ENCODE data around the gene LGALS3BP.
"Not testable (repeated sequence)": the region's sequence is repeated elsewhere in the genome, so short reads cannot be mapped to it uniquely, and the experiment has no call there.

Gene LGALS3BP

DNA sequence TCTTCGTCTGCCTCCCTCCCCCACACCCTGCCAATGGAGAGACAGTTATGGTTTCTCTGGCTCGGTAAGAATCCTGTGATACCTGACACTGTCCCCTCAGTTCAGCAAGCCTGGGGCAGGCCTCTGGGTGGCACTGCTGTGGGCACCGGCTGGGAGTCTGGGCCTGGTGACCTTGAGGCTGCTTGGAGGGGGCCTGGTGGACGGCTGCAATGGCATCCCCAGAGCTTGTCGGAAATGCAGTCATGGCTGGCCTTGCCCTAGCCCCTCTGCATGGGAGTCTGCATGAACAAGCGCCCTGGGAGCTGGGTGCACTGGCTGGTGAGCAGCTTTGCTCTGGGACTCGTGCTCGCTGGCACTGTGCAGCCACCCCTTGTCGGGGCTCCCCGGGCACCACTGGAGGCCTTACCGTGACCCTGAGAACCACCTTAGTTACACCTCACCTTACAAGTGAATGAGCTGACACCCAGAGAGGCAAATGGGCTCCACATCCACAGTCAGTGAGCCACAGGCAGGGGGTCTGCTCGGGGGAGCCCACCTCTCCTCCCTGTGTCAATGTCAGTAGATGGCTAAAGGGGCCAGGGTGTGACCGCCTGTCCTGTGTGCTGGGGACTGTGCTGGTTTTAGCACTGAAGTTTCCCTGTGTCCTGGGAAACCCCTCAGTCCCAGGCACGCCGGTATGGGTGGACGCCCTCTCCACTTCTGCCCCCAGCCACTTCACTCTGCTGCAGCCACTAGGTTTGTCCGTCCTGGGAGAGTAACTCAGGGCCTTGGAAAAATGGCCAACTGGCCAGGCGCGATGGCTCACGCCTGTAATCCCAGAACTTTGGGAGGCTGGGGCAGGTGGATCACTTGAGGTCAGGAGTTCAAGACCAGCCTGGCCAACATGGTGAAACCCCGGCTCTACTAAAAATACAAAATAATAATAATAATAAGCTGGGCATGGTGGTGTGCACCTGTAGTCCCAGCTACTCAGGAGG lies 1.4 kb downstream of the LGALS3BP start:
- no peak for DNase-seq

DNA sequence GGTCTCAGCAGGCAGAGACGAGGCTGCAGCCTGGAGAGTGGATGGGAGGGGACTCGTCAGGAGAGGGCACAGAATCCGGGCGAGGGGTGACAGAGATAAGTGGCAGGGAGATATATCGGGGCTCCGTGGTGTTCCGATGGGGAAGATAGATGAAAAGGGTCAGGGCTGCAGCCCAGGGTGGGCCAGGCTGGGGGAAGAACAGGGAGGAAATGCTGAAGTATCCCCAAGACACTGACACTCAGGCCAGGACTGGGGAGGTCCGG lies 2.1 kb downstream of the LGALS3BP start:
- no peak for DNase-seq

DNA sequence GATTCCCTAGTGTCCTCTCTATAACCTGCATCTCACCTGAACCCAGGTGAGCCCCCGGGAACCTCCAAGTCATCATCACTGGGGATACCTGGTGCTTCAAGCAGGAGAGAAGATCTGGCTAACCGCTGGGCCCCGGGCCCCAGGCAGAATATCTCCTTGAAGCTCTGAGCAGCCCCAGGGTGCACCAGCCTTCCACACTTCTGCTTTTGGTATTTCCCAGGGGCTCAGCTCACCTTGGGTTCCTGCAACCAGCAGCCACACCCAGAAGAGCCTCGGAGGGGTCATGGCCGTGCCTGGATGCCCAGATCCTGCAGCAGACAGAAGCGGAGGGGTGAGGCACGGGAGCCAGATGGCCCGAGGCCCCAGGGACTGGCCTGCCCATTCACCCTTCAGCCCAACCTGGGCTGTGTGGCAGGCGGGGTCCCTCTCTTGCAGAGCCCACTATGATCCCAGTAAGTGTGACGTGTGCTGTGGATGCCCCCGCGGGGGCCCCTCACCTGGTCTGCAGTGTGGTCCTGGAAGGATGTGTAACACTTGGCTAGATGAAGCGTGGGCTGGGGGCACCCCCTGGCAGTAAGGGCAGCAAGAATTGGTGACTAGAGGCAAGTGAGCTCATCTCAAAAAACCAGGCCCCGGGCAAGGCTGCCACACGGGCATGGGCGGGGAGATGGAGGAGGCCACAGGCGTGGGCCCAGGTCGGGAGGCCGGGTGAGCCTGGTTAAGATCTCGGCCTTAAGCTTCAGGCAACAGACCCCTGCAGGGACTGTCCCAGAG lies 2.6 kb downstream of the LGALS3BP start:
- no peak for DNase-seq

DNA sequence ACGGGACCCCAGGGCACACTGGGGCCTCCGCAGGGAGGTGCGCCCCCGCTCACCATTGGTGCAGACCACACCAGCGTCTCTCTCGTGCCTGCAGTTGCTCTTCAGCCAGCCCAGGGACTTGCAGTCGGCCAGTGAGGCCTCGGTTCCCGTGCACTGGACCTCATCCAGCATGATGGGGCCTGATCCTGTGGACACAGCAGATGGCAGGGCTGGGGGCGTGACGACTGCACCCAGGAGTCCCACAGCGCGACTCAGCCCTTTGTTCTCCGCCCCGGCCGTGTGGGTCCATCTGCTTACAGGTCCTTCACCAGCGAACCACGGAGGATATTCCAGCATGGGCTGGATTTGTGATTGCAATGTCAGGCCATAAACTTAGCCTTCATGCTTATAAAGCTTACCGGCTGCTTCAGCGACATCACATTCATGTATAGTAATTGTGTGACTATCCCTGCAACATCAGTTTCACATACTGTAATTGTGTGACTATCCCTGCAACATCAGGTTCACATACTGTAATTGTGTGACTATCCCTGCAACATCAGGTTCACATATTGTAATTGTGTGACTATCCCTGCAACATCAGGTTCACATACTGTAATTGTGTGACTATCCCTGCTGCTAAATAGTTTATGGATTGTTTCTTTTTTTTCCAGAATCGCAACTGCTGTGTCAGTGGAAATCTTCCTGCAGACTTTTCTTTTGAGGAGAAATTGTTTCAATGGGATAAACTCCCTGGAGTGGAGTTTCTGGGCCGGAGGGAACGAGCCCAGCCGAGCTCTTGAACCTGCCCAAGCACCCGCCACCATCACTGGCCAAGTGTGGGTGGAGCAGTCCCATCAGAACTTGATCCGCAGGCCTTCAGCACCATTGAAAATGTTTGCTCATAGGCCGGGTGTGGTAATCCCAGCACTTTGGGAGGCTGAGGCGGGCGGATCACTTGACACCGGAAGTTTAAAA lies 4.8 kb downstream of the LGALS3BP start:
- DNase-seq: no peak

DNA sequence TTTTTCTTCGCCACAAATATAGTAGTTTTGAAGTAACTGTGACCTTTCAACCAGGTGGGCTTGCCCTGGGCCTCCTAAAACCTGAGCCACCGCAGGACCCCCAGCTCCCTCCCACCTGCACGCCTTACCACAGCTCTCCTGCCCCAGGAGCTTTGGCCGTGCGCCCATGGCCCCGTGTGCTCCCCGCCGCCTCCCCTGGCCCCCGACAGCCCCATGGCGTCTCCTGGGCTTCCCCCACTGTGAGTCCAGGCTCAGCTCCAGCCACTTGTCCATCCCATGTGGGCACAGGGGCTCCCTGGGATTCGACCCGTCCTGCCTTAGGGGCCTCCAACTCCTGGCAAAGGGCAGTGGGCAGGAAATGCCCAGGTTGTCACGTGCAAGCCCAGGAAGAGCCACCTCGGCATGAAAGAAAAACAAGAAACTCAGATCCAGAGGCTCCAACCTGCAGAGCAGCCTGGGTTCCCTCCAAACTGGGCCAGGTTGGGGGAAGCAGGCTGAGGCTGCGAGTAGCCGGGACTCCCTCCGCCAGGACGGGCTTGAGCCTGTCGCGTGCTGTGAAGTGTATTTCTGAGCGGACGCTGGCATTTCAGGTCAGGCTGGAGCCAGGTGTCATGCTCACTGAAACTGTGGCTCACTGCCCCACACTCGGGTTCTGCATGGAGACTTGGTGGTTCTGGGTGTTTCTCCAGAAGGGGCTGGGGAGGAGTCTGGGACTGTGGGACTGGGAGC lies 5.8 kb downstream of the LGALS3BP start:
- DNase-seq: no peak

DNA sequence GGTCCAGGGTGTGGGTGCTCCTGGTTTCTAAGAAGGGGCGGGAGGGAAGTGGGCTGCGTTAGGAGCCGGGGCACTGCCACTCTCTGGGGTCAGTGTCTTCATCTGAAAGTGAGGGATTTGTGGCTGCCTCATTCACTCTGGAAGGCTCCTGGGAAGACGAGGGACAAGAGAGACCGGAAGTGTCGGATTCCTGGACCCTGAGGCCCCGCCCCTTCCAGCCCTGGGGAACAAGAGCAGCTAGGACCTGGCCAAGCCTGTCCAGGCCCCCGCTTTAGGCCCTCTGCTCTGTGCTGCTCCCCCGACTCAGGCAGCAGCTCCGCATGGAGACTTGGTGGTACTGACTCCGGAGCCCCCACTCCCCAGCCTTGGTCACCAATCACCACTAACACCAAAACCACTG lies 6.5 kb downstream of the LGALS3BP start:
- no peak for DNase-seq

DNA sequence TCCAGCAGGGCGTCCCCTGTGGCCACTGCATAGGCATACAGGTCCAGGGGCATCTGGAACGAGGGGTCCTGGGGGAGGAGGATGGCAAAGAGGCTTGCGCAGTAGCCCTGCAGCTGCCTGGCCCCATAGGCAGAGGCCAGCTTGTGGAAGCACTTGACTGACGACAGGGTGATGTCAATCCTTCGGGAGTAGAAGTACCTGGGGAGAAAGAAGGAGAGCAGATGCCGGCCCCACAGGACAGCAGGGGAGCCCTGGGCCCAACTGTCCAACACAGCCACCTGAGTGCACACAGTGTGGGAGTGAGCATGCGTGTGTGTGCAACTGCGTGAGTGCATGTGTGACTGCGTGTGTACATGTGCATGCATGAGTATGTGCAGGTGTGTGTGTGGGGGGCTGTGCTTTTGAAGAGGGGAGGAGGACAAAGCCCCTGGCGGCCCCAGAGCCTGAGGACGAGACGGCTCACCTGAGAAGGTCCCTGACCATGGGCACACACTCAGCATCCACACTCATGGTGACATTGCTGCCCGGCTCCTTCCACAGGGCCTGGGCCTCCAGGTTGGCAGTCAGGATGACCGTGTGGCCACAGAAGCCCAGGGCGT lies 7.1 kb downstream of the LGALS3BP start:
- no peak for DNase-seq

DNA sequence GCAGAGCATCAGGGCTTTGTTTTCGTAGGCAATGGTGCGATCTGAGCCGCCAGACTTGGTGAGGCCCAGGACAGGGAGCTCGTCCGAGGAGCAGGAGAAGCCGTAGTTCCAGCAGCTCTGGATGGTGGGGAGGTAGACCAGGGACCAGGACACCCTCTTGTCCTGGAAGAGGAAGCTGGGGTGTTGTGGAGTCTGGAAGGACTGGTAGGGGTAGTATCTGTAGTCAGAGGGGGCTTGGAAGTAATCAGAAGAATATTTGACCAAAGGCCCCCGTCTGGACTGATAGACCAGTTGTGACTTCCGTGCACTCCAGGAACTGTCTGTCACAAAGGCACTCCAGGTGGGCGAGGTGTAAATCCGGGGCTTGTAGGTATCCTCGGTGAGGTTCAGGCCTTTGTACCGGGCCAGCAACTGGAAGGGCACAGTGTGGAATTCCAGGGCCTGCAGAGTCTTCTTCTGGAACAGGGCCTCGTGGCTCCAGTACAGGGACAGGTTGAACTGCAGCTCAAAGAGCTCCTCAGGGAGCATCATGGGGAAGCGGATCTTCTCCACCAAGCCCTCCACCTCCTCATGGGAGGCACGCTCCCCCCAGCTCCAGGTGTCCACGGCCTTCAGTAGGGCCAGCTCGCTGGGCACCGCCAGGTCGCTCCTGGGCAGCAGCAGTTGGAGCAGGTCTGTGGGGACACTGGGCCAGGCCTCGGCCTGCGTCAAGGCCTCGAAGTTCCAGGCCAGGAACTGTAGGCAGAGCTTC lies 7.8 kb downstream of the LGALS3BP start:
- no peak for DNase-seq

DNA sequence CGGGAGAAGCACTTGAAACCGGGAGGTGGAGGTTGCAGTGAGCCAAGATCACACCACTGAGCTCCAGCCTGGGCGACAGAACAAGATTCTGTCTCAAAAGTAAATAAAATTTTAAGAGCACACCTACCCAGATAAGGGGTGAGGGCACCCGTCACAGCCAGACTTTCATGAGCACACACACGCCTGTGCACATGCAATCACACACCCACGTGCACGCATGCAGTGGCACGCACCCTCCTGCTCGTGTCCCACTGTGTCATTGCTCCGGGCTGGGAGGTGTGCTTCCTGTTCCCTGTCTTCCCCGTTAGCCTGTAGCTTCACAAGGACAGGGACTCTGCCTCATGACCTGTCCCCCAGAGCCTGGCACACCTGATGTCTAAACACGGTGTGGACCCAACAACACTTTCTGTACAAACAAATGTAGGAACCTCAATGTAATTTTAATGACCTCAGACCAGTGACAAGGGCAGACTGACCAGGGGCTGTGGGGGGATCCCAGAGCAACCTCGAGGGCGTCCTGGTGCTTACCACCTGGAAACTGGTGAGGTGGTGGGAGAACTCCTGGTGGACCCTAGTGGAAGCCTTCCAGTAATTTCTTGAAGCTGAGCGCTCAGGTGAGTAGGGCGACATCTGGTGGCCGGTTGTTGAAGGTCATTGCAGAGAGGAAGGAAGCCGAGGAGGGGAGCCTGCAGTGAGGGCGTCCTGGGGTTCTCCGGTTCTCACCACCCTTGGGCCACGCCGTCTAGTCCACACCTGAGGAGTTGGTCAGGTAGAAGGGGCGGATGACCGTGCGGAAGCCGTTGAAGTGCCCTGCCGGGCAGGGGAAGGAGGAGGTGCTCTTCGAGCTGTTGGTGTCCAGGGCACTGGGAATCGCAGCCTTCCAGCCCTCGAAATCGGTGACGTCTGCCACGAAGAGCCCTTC lies 8.6 kb downstream of the LGALS3BP start:
- peak; percentile 56 for DNase-seq

DNA sequence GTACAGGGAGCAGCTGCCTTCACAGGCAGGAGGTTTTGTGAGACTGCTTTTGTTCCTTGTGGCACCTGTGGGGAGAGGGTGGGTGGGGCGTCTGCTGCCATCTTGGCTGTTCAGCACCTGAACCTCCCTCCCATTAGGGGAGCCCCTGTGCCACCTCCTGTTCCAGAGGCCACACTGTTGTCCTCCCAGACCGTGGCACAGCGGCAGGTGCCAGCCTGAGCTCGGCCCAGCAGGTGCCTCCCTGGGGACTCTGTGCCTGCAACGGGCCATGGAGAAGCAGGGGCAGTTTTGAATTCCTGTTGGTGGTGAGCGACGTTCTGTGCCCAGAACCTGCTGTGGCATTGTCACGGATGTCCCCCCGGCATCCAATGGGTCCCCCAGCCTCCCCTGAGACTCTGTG lies 9.9 kb downstream of the LGALS3BP start:
- no peak for DNase-seq

DNA sequence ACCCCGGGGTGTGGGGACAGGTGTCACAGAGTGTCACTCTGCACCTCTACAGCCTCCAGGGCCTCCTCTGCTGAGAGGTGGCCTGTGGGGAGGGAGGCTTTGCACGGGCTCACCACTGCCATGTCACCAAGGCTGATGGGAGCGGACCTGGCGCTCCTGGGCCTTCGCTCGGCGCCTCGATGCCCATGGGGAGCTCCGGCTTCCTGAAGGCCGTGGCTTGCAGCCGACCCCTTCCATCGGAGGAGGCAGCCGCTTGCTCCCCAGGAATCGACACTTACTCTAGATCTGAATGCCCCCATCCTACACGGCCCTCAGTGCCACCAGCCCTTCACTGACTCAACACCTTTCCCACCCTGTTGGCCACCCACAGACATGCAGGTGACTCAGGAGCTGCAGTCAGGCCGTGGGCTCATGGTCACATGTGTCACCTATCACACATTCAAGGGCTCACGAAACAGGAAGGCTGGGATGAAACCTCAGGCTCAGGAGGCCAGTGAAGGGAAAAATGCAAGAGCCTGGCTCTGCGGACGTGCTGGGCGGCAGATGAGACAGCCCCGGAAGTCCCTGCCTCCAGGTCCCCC lies 11.9 kb downstream of the LGALS3BP start:
- no peak for DNase-seq

DNA sequence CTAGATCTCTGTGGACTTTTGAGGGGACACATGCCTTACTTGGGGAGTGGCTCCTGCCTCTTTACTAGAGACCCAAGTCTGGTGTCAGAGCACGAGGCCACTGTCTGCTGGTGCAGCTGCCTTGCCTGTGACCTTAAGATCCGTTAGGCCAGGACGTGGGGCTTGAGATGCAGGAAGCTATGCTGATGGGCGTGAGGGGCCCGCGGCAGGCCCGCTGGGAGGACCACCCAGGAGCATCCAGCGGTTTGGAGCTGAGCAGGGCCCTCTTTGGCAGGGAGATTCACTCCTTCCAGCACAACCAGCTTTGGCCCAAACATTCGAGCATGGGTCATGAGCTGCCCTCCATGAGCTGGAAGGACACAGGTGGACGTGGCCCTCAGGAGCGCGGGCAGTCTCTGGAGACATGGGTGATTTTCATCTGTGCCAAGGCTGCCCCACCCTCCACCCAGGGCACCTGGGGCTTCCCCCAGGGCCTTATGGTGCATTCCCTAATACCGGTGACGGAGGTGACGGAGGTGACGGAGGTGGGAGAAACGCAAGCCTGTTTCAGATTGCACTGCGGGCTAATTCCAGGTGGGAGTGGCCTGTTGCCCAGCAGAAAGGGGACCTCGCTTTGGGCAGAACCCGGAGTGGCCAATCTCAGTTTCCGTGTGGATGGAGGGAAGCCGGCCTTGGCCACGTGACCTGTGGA lies 12.7 kb downstream of the LGALS3BP start:
- DNase-seq: no peak

DNA sequence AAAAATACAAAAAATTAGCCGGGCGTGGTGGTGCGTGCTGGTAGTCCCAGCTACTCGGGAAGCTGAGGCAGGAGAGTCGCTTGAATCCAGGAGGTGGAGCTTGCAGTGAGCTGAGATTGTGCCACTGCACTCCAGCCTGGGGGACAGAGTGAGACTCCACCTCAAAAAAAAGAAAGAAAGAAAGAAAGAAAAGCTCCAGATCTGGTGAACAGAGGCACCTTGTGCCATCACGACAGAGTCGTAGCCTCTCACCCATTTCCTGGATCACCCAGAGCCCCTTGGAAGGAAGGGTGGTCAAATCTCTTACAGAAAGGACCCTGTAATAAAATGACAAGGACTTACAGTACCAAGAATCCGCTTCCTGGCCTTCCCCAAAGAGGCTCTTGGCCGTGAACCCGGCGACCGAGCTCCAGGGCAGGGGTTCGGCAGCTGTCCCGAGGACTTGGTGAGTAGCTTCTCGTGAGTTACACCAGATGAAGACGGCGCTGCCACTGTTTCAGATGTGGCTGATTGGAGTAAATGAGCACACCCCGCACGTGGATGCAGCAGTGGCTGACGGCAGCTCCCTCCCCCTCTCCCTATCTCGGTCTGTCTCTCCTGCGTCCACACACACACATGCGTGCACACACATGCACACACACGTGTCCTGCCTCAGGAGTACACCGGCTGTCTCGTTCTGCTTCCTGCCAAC lies 13.5 kb downstream of the LGALS3BP start:
- no peak for DNase-seq

DNA sequence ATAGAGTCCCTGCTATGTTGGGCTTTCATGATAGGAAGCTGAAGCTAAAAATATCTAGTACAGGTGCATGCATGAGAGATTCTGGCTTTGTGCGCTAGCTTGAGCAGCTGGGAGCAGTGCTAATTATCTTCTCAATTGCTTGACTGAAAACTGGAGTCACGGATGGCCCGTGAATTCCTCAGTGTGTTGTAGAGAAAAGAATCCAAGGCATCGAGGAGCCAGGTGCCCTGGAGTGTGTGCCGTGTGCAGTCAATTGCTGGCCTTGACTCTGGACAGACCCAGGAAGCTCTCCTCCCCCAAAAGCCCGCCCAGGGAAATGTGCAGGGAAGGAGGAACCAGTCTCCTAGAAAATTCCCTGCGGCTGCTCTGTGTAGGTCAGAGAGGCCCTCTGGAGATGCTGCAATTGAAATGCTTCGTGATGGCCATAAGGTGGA lies 14.2 kb downstream of the LGALS3BP start:
- peak; percentile 71 for DNase-seq

DNA sequence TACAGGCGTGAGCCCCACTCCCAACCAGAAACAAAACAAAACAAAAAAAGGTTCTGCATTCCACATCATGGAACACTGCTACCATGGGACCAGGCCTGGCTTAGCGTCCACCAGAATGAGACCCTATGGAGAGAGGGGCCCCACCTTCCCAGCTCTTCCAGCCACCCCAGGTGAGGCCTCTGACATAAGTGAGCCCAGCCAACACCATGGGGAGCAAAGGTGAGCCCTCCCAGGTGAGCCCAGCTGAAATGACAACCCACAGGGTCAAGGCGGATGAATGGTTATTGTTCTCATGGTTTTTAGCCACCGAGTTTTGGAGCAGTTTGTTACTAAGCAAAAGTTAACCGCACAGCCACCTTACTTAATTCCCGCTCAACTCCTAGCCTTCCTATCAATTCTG lies 16.3 kb downstream of the LGALS3BP start:
- no peak for DNase-seq

DNA sequence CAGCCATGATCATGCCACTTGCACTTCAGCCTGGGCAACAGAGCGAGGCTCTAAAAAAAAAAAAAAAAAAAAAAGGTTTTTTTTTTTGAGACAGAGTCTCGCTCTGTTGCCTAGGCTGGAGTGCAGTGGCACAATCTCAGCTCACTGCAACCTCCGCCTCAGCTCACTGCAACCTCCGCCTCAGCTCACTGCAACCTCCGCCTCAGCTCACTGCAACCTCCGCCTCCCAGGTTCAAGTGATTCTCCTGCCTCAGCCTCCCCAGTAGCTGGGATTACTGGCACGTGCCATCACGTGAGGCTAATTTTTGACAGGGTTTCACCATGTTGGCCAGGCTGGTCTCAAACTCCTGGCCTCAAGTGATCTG lies 16.8 kb downstream of the LGALS3BP start:
- not testable (repeated sequence) for DNase-seq

DNA sequence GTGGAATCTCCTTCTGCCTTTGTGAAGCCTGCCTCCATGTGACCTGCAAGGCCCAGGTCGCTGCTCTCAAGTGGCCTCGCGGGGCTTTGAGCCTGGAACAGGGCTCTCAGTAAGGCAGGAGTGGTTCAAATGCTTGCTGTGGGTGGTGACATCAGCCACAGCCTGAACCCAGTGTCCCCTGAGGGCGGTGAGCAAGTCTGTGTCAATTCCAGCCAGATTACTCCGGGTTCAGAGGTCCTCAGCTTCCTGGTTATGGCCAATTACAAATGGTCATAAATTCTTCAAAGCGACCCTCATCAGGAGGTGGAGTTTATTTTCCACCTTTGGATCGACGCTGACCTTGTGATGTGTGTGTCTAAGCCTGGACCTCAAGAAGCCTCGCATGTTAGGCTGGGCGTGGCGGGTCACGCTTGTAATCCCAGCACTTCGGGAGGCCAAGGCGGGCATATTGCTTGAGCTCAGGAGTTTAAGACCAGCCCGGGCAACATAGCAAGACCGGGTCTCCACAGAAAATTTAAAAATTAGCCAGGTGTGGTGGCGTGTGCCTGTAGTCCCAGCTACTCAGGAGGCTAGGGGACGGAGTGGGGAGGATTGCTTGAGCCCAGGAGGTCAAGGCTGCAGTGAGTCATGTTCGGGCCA lies 17.3 kb downstream of the LGALS3BP start:
- DNase-seq: no peak

DNA sequence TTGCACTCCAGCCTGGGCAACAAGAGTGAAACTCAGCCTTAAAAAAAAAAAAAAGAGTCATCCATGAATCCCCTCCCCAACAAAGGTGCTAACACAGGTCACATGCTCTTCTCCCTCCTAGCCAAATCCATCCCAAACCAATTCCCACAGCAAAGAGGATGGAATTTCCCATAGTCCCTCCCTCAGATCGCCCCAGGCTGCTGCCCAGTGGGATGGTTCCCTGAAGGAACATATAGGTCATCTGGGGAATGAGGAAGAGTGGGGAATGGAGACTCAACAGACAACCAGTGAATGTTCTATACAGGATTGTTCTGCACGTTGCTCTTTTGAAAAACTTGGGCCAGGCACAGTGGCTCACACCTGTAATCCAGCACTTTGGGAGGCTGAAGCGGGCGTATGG lies 18.2 kb downstream of the LGALS3BP start:
- no peak for DNase-seq
